Bronchial epithelial cell (primary cell): ENCODE measurements around the gene RHBDF1. TPM values are rescaled to one million over a fixed set of nuclear protein-coding genes. Genes with fewer than 3 reads are reported as not detected.

Source experiments
- DNase-seq: peaks from one replicate; pipeline ENCODE4 v3.0.0-alpha.2; 2010; ENCODE audit warnings: low read depth
- FAIRE-seq: peaks from 2 replicates; lab custom pipeline; 2011; peaks lifted over from hg19 to GRCh38; lab: Jason Lieb, UNC
- H3K27me3 ChIP-seq: 2 replicates; pipeline ENCODE4 v1.5.1; 2011; ENCODE audit warnings: low read length; ENCODE audit not compliant: control insufficient read depth, insufficient read depth
- H3K36me3 ChIP-seq: 2 replicates; pipeline ENCODE4 v1.5.1; 2011; ENCODE audit warnings: low read length; ENCODE audit not compliant: control insufficient read depth, insufficient read depth
- H3K4me3 ChIP-seq: 2 replicates; pipeline ENCODE4 v1.5.1; 2011; ENCODE audit warnings: mild to moderate bottlenecking, low read depth, low read length, control low read depth
- total RNA-seq: library from RNA; depleted of rRNA; stranded (reverse); fragments of >200 nt; gene quantifications from 2 replicates; pipeline ENCODE4 v1.2.1, GENCODE V29; 2014
- TF ChIP-seq, protein P1 (sequence below): IDR thresholded peaks from 2 replicates; pipeline ENCODE4 v1.5.1; 2011; ENCODE audit warnings: mild to moderate bottlenecking, moderate library complexity, low read length, control low read depth, inconsistent platforms; ENCODE audit not compliant: insufficient read depth, severe bottlenecking

RHBDF1 gene
- total RNA-seq, 1 donor from 2014 or later = 10.3 TPM

- no peaks in the 10 kb centered on the region for H3K27me3 ChIP-seq
- peaks cover 56% of the 10 kb centered on the region for H3K36me3 ChIP-seq
- no peak overlapping the region for H3K4me3 ChIP-seq
- TF ChIP-seq, protein P1, sequence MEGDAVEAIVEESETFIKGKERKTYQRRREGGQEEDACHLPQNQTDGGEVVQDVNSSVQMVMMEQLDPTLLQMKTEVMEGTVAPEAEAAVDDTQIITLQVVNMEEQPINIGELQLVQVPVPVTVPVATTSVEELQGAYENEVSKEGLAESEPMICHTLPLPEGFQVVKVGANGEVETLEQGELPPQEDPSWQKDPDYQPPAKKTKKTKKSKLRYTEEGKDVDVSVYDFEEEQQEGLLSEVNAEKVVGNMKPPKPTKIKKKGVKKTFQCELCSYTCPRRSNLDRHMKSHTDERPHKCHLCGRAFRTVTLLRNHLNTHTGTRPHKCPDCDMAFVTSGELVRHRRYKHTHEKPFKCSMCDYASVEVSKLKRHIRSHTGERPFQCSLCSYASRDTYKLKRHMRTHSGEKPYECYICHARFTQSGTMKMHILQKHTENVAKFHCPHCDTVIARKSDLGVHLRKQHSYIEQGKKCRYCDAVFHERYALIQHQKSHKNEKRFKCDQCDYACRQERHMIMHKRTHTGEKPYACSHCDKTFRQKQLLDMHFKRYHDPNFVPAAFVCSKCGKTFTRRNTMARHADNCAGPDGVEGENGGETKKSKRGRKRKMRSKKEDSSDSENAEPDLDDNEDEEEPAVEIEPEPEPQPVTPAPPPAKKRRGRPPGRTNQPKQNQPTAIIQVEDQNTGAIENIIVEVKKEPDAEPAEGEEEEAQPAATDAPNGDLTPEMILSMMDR = no peak
- DNase-seq = no peak
- FAIRE-seq = peak; percentile 81
Observed at GRCh38 chr16:58491-59439, 13.7 kb downstream of the RHBDF1 start.

- H3K4me3 ChIP-seq = no peak overlapping the region
- peaks cover 47% of the 10 kb centered on the region for H3K36me3 ChIP-seq
- FAIRE-seq = no peak
- no peaks in the 10 kb centered on the region for H3K27me3 ChIP-seq
- TF ChIP-seq, protein P1 = no peak
- DNase-seq = no peak
Observed at GRCh38 chr16:57711-58110, 14.7 kb downstream of the RHBDF1 start.

- Histone ChIP-seq H3K27me3 (no peaks in the 10 kb centered on the region), H3K4me3 (no peak overlapping the region), H3K36me3 (peaks cover 38% of the 10 kb centered on the region)
- DNase-seq = no peak
- no peak for FAIRE-seq
- TF ChIP-seq, protein P1 = no peak
Observed at GRCh38 chr16:56231-56927, 16.1 kb downstream of the RHBDF1 start.

- TF ChIP-seq, protein P1 = no peak
- no peak for FAIRE-seq
- Histone ChIP-seq H3K27me3 (no peaks in the 10 kb centered on the region), H3K4me3 (no peak overlapping the region), H3K36me3 (peaks cover 34% of the 10 kb centered on the region)
- no peak for DNase-seq
Observed at GRCh38 chr16:55571-56136, 16.8 kb downstream of the RHBDF1 start.

GRCh38 chr16:54237-54581 is 18.2 kb downstream of the RHBDF1 start:
- no peak for FAIRE-seq
- no peaks in the 10 kb centered on the region for H3K27me3 ChIP-seq
- TF ChIP-seq, protein P1 = no peak
- H3K36me3 ChIP-seq = peaks cover 21% of the 10 kb centered on the region
- no peak for DNase-seq
- H3K4me3 ChIP-seq = peak overlapping the region; percentile 84
